K562 (cell line): Measurements from ENCODE around the gene TECPR2. TPM values are rescaled to one million over a fixed set of nuclear protein-coding genes. Genes with fewer than 3 reads are reported as not detected.

ENCODE experiments used
- ATAC-seq: fragments of 200-7000 bp; cut with Tn5 transposase; 3 replicates; pipeline ENCODE4 v1.9.1; 2020; ENCODE audit warnings: moderate library complexity
- BruUV-seq: library from RNA; stranded (reverse); fragments of 400-500 nt; replicated peaks from 2 replicates; lab custom pipeline; 2021; lab: Mats Ljungman, UMichigan
- CTCF ChIA-PET: fragments of 300-600 bp; formaldehyde crosslinking; extraction: SDS; loops from one replicate; lab custom pipeline; 2021; ENCODE audit warnings: low intra/inter-chr PET ratio; lab: Yijun Ruan, JAX
- POLR2A ChIA-PET: fragments of 300-600, 350-650 bp; sonication (Branson Sonifier 250); formaldehyde crosslinking; extraction: SDS; loops from one replicate; lab custom pipeline; 2021; ENCODE audit warnings: antibody characterized with exemption, inconsistent platforms; lab: Yijun Ruan, JAX
- DNase-seq, 4 experiments: peaks; one replicate each; pipeline versions ENCODE4 v3.0.0 to v3.0.0-alpha.2; 2011 to 2018; ENCODE audit warnings: low spot score in 3 of 4, mixed read lengths in 3 of 4; ENCODE audit errors: extremely low read depth in 1 of 4
- FAIRE-seq: peaks from 2 replicates; lab custom pipeline; 2011; peaks lifted over from hg19 to GRCh38; lab: Jason Lieb, UNC
- H2AFZ ChIP-seq: 2 replicates; pipeline ENCODE4 v1.6.0; 2011; ENCODE audit warnings: low read depth, low read length, control low read depth, inconsistent platforms
- H3K27ac ChIP-seq: fragments of 200-600 bp; 3 replicates; pipeline ENCODE4 v1.8.0; 2011; ENCODE audit warnings: low read depth, mild to moderate bottlenecking, control low read depth, inconsistent platforms, low read length, moderate library complexity, mixed read lengths; ENCODE audit errors: extremely low read depth
- H3K27me3 ChIP-seq, 2 experiments: fragments of 300-600 bp in 1 of 2; 2 replicates in 1 of 2; 3 replicates in 1 of 2; pipeline versions ENCODE4 v1.6.0 to v1.8.0; 2011; ENCODE audit warnings: inconsistent platforms in 2 of 2, low read length in 2 of 2, mild to moderate bottlenecking in 1 of 2, mixed read lengths in 1 of 2, moderate library complexity in 1 of 2; ENCODE audit not compliant: control insufficient read depth in 2 of 2, insufficient read depth in 2 of 2
- H3K36me3 ChIP-seq: fragments of 300-600 bp; 3 replicates; pipeline ENCODE4 v1.8.0; 2011; ENCODE audit warnings: mild to moderate bottlenecking, low read length, inconsistent platforms; ENCODE audit not compliant: control insufficient read depth, insufficient read depth
- H3K4me1 ChIP-seq, 2 experiments: fragments of 200-600 bp in 1 of 2; replicated peaks in 1 of 2; 2 replicates in 1 of 2; 3 replicates in 1 of 2; pipeline versions ENCODE4 v1.5.1 to v1.8.0; 2011; ENCODE audit warnings: inconsistent platforms in 2 of 2, low read length in 2 of 2, mild to moderate bottlenecking in 1 of 2, mixed read lengths in 1 of 2, moderate library complexity in 1 of 2; ENCODE audit not compliant: control insufficient read depth in 2 of 2, insufficient read depth in 2 of 2
- H3K4me2 ChIP-seq: 2 replicates; pipeline ENCODE4 v1.6.1; 2011; ENCODE audit warnings: low read length, control low read depth, inconsistent platforms, mixed read lengths; ENCODE audit not compliant: insufficient read depth
- H3K4me3 ChIP-seq: fragments of 200-600 bp; sonication (generic), shearing (Covaris generic); 2 replicates; pipeline ENCODE4 v1.5.1; 2016; ENCODE audit warnings: control low read depth, inconsistent platforms
- H3K79me2 ChIP-seq: fragments of 200-600 bp; 3 replicates; pipeline ENCODE4 v1.8.0; 2011; ENCODE audit warnings: low read length, inconsistent platforms; ENCODE audit not compliant: control insufficient read depth, insufficient read depth
- H3K9ac ChIP-seq, 2 experiments: 2 replicates each; pipeline versions ENCODE4 v1.6.0 to v1.6.1; 2011; ENCODE audit warnings: low read depth in 2 of 2, low read length in 2 of 2, control low read depth in 1 of 2, inconsistent platforms in 1 of 2, mild to moderate bottlenecking in 1 of 2, mixed read lengths in 1 of 2; ENCODE audit not compliant: insufficient read depth in 1 of 2
- H3K9me1 ChIP-seq: one replicate; pipeline ENCODE4 v1.6.0; 2011; ENCODE audit warnings: inconsistent platforms, mild to moderate bottlenecking, low read length, moderate library complexity; ENCODE audit not compliant: control insufficient read depth, insufficient read depth
- H3K9me3 ChIP-seq: replicated peaks from 2 replicates; pipeline ENCODE4 v1.5.1; 2011; ENCODE audit warnings: low read depth, low read length, inconsistent platforms; ENCODE audit not compliant: control insufficient read depth, insufficient read depth
- H4K20me1 ChIP-seq: replicated peaks from 2 replicates; pipeline ENCODE4 v1.6.1; 2011; ENCODE audit warnings: low read length, inconsistent platforms, mixed read lengths; ENCODE audit not compliant: control insufficient read depth, insufficient read depth
- E2F5 ChIP-seq: sonication (generic); formaldehyde crosslinking; IDR thresholded peaks from 2 replicates; pipeline ENCODE4 v1.8.0; 2022; ENCODE audit warnings: mild to moderate bottlenecking, missing genetic modification reagents
- ERF ChIP-seq: fragments of 450-650 bp; formaldehyde crosslinking; IDR thresholded peaks from 2 replicates; pipeline ENCODE4 v1.4.0; 2020; ENCODE audit warnings: mild to moderate bottlenecking, mixed read lengths
- FIP1L1 ChIP-seq: fragments of 200-400 bp; formaldehyde crosslinking; IDR thresholded peaks from 2 replicates; pipeline ENCODE4 v1.6.1; 2018; ENCODE audit warnings: mild to moderate bottlenecking, low read depth, low read length; ENCODE audit not compliant: poor library complexity, severe bottlenecking
- MAFF ChIP-seq: IDR thresholded peaks from 2 replicates; pipeline ENCODE4 v1.6.1; 2012; ENCODE audit warnings: low read length, improper control_type of control experiment
- MAFK ChIP-seq: IDR thresholded peaks from 2 replicates; pipeline ENCODE4 v1.6.1; 2011; ENCODE audit warnings: low read length, improper control_type of control experiment
- SMARCB1 ChIP-seq: IDR thresholded peaks from 2 replicates; pipeline ENCODE4 v1.6.1; 2011; ENCODE audit warnings: improper control_type of control experiment, low read depth; ENCODE audit not compliant: insufficient read length
- SRSF9 ChIP-seq: fragments of 200-400 bp; formaldehyde crosslinking; IDR thresholded peaks from 2 replicates; pipeline ENCODE4 v1.6.1; 2017; ENCODE audit warnings: low read depth, low read length, borderline replicate concordance
- ZKSCAN8 ChIP-seq: fragments of 200-800 bp; sonication (Bioruptor generic); IDR thresholded peaks from 2 replicates; pipeline ENCODE4 v1.6.1; 2016; ENCODE audit warnings: missing genetic modification characterization, missing compliant biosample characterization
- ZNF165 ChIP-seq: fragments of 250-450 bp; sonication (Bioruptor Pico); IDR thresholded peaks from 2 replicates; pipeline ENCODE4 v1.4.0; 2020; ENCODE audit warnings: borderline replicate concordance
- ZNF23 ChIP-seq: fragments of 250-450 bp; sonication (Bioruptor Pico); IDR thresholded peaks from 2 replicates; pipeline ENCODE4 v1.4.0; 2020; ENCODE audit warnings: mild to moderate bottlenecking
- ZNF707 ChIP-seq: fragments of 250-450 bp; sonication (Bioruptor Pico); conservative IDR thresholded peaks from 2 replicates; pipeline ENCODE4 v1.8.0; 2022; ENCODE audit warnings: inconsistent platforms, mild to moderate bottlenecking, moderate library complexity
- ZNF780A ChIP-seq: fragments of 250-450 bp; sonication (Bioruptor Pico); IDR thresholded peaks from 2 replicates; pipeline ENCODE4 v1.5.0; 2021; ENCODE audit warnings: mild to moderate bottlenecking
- WGBS: fragments of 100-300 bp; shearing (Covaris generic); methylation state at CpG from one replicate; pipeline ENCODE4 v1.1.6; 2016; ENCODE audit warnings: low coverage, mixed read lengths; ENCODE audit not compliant: insufficient coverage; ENCODE audit errors: missing lambda C conversion rate; 5-methylcytosine and 5-hydroxymethylcytosine counted together
- in situ Hi-C: fragments of 300-500 bp; cut with MboI; formaldehyde crosslinking; loops from 4 replicates; pipeline ENCODE4 v1.15.0; 2018; ENCODE audit warnings: inconsistent platforms, mixed read lengths
- intact Hi-C: fragments of 100-400 bp; cut with micrococcal nuclease; formaldehyde crosslinking; loops from 2 replicates; pipeline ENCODE4 v1.14.2; 2022
- polyA plus RNA-seq, 8 experiments: library from polyadenylated mRNA; depleted of rRNA in 4 of 8; stranded (reverse) in 5 of 8; unstranded in 3 of 8; fragments of >200 nt; fragmentation: Nextera tagmentation in 2 of 8; fragmentation: Illumina TruSeq in 1 of 8; extraction: Ambion mirVana in 2 of 8; extraction: Trizol in 1 of 8; gene quantifications; 2 replicates each; pipeline versions ENCODE4 v1.2.1 to v1.2.3, GENCODE V29; 2011 to 2014; ENCODE audit warnings: inconsistent platforms in 1 of 8, missing spikeins in 1 of 8
- total RNA-seq, 7 experiments: library from RNA; depleted of rRNA in 6 of 7; stranded (reverse); fragments of >200 nt in 6 of 7; fragmentation: Illumina TruSeq in 2 of 7; extraction: Trizol in 2 of 7; gene quantifications; 2 replicates each; pipeline versions ENCODE4 v1.2.1 to v1.2.3, GENCODE V29; 2011 to 2021; ENCODE audit warnings: low replicate concordance in 1 of 7
- TF ChIP-seq, protein P1 (sequence below): fragments of 450-650 bp; IDR thresholded peaks from 2 replicates; pipeline ENCODE4 v1.6.1; 2016; ENCODE audit warnings: low read depth
- TF ChIP-seq, protein P2 (sequence below): fragments of 450-650 bp; IDR thresholded peaks from 2 replicates; pipeline ENCODE4 v1.6.1; 2016; ENCODE audit warnings: antibody characterized with exemption

Gene TECPR2
- total and polyA plus RNA-seq, 9 of the 15 experiments (the other 6 are each of a cell fraction or from before 2014, with no cell fraction given): 0.04 to 3.0 (median 0.83) TPM

- Histone ChIP-seq H3K9ac (no peak overlapping the region), H4K20me1 (no peaks in the 10 kb centered on the region), H3K27ac (no peak overlapping the region), H3K36me3 (no peaks in the 10 kb centered on the region), H2AFZ (no peak overlapping the region), H3K4me1 (peaks cover 6 to 19% of the 10 kb centered on the region in 2 experiments; a peak in 3 of 5 replicates), H3K9me1 (no peaks in the 10 kb centered on the region), H3K9me3 (no peaks in the 10 kb centered on the region), H3K4me3 (no peak overlapping the region), H3K79me2 (no peaks in the 10 kb centered on the region), H3K4me2 (no peak overlapping the region), H3K27me3 (peaks cover 0 to 10% of the 10 kb centered on the region in 2 experiments; a peak in 1 of 5 replicates)
- in situ Hi-C loops (no loop called here), intact Hi-C loops (no loop called here)
- 60% methylated on average over 16 of the region's 16 CpGs for WGBS
- BruUV-seq: no TSS peak
- CTCF ChIA-PET: no interaction called here
- FAIRE-seq: no peak
- POLR2A ChIA-PET: interaction anchor here (0.6 kb wide), 1 partner anchor 1107 kb away, joined by 3 read pairs; the partner anchor contains the start of gene CKB
- no peak for ATAC-seq
- no peak for DNase-seq
- TF ChIP-seq ERF (CRISPR knock-in tag) (no peak), ZKSCAN8 (CRISPR knock-in tag) (no peak), ZNF165 (CRISPR knock-in tag) (no peak), MAFF (no peak), ZNF780A (CRISPR knock-in tag) (no peak), SMARCB1 (no peak), ZNF707 (CRISPR knock-in tag) (no peak), SRSF9 (no peak), FIP1L1 (no peak), E2F5 (CRISPR knock-in tag) (no peak), MAFK (no peak), ZNF23 (CRISPR knock-in tag) (no peak)
- TF ChIP-seq, protein P1, sequence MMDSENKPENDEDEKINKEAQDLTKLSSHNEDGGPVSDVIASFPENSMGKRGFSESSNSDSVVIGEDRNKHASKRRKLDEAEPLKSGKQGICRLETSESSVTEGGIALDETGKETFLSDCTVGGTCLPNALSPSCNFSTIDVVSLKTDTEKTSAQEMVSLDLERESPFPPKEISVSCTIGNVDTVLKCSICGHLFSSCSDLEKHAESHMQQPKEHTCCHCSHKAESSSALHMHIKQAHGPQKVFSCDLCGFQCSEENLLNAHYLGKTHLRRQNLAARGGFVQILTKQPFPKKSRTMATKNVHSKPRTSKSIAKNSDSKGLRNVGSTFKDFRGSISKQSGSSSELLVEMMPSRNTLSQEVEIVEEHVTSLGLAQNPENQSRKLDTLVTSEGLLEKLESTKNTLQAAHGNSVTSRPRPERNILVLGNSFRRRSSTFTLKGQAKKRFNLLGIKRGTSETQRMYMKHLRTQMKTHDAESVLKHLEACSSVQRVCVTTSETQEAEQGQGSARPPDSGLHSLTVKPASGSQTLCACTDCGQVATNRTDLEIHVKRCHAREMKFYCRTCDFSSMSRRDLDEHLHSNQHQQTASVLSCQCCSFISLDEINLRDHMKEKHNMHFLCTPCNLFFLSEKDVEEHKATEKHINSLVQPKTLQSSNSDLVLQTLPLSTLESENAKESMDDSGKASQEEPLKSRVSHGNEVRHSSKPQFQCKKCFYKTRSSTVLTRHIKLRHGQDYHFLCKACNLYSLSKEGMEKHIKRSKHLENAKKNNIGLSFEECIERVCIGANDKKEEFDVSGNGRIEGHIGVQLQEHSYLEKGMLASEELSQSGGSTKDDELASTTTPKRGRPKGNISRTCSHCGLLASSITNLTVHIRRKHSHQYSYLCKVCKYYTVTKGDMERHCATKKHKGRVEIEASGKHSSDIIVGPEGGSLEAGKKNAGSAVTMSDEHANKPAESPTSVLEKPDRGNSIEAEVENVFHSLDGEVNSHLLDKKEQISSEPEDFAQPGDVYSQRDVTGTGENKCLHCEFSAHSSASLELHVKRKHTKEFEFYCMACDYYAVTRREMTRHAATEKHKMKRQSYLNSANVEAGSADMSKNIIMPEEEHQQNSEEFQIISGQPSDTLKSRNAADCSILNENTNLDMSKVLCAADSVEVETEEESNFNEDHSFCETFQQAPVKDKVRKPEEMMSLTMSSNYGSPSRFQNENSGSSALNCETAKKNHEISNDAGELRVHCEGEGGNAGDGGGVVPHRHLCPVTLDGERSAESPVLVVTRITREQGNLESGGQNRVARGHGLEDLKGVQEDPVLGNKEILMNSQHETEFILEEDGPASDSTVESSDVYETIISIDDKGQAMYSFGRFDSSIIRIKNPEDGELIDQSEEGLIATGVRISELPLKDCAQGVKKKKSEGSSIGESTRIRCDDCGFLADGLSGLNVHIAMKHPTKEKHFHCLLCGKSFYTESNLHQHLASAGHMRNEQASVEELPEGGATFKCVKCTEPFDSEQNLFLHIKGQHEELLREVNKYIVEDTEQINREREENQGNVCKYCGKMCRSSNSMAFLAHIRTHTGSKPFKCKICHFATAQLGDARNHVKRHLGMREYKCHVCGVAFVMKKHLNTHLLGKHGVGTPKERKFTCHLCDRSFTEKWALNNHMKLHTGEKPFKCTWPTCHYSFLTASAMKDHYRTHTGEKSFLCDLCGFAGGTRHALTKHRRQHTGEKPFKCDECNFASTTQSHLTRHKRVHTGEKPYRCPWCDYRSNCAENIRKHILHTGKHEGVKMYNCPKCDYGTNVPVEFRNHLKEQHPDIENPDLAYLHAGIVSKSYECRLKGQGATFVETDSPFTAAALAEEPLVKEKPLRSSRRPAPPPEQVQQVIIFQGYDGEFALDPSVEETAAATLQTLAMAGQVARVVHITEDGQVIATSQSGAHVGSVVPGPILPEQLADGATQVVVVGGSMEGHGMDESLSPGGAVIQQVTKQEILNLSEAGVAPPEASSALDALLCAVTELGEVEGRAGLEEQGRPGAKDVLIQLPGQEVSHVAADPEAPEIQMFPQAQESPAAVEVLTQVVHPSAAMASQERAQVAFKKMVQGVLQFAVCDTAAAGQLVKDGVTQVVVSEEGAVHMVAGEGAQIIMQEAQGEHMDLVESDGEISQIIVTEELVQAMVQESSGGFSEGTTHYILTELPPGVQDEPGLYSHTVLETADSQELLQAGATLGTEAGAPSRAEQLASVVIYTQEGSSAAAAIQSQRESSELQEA: no peak
- TF ChIP-seq, protein P2, sequence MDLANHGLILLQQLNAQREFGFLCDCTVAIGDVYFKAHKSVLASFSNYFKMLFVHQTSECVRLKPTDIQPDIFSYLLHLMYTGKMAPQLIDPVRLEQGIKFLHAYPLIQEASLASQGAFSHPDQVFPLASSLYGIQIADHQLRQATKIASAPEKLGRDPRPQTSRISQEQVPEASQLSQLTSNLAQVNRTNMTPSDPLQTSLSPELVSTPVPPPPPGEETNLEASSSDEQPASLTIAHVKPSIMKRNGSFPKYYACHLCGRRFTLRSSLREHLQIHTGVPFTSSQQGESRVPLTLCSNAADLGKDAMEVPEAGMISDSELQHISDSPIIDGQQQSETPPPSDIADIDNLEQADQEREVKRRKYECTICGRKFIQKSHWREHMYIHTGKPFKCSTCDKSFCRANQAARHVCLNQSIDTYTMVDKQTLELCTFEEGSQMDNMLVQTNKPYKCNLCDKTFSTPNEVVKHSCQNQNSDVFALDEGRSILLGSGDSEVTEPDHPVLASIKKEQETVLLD: no peak
Observed at GRCh38 chr14:102415671-102416070, 52.9 kb downstream of the TECPR2 start.
